HG03196 (cell line): Measurements from ENCODE around the gene DCLK1.

Experiments used
- ATAC-seq: cut with Tn5 transposase; IDR thresholded peaks from one replicate; pipeline ENCODE4 v1.9.1; 2021; ENCODE audit not compliant: unreplicated experiment

DCLK1 gene

GRCh38 chr13:35909837-35910540, 221.2 kb downstream of the DCLK1 start:
- no peak for ATAC-seq

- ATAC-seq: no peak
Measured at GRCh38 chr13:35909091-35909490, 222.1 kb downstream of the DCLK1 start.

- ATAC-seq: no peak
Measured at GRCh38 chr13:35908226-35908625, 223.0 kb downstream of the DCLK1 start.

- ATAC-seq: no peak
Measured at GRCh38 chr13:35906636-35907035, 224.5 kb downstream of the DCLK1 start.

GRCh38 chr13:35903075-35903474, 228.1 kb downstream of the DCLK1 start:
- no peak for ATAC-seq

GRCh38 chr13:35898041-35898440, 233.1 kb downstream of the DCLK1 start:
- ATAC-seq: no peak

- ATAC-seq: no peak
Measured at GRCh38 chr13:35894636-35895035, 236.5 kb downstream of the DCLK1 start.

- no peak for ATAC-seq
Measured at GRCh38 chr13:35892837-35893814, 238.1 kb downstream of the DCLK1 start.

- no peak for ATAC-seq
Measured at GRCh38 chr13:35891507-35892441, 239.4 kb downstream of the DCLK1 start.

- no peak for ATAC-seq
Measured at GRCh38 chr13:35889560-35889959, 241.6 kb downstream of the DCLK1 start.

GRCh38 chr13:35888981-35889380, 242.2 kb downstream of the DCLK1 start:
- ATAC-seq: no peak

- ATAC-seq: no peak
Measured at GRCh38 chr13:35888457-35888883, 242.7 kb downstream of the DCLK1 start.

- no peak for ATAC-seq
Measured at GRCh38 chr13:35887115-35887666, 244.0 kb downstream of the DCLK1 start.

- ATAC-seq: no peak
Measured at GRCh38 chr13:35886332-35887114, 244.7 kb downstream of the DCLK1 start.

- no peak for ATAC-seq
Measured at GRCh38 chr13:35884211-35884760, 246.9 kb downstream of the DCLK1 start.

GRCh38 chr13:35882722-35883497, 248.3 kb downstream of the DCLK1 start:
- no peak for ATAC-seq

- no peak for ATAC-seq
Measured at GRCh38 chr13:35881360-35881759, 249.8 kb downstream of the DCLK1 start.

GRCh38 chr13:35879111-35879510, 252.1 kb downstream of the DCLK1 start:
- no peak for ATAC-seq

- ATAC-seq: no peak
Measured at GRCh38 chr13:35876601-35877000, 254.6 kb downstream of the DCLK1 start.
